HG03432 (cell line): ENCODE data around the gene ANKRD44.

Experiments
- ATAC-seq: cut with Tn5 transposase; IDR thresholded peaks from one replicate; pipeline ENCODE4 v1.9.1; 2021; ENCODE audit warnings: mild to moderate bottlenecking, moderate library complexity; ENCODE audit not compliant: unreplicated experiment

Gene ANKRD44

GRCh38 chr2:197293252-197294007 is 17.1 kb downstream of the ANKRD44 start:
- ATAC-seq, result peak; percentile 46

- peak; percentile 34 for ATAC-seq
Observed at GRCh38 chr2:197292619-197293018, 18.0 kb downstream of the ANKRD44 start.

- ATAC-seq, result peak; percentile 27
Observed at GRCh38 chr2:197287596-197287932, 23.0 kb downstream of the ANKRD44 start.

- ATAC-seq, result peak; percentile 97
Observed at GRCh38 chr2:197286805-197287595, 23.6 kb downstream of the ANKRD44 start.

- ATAC-seq, result no peak
Observed at GRCh38 chr2:197285361-197285760, 25.2 kb downstream of the ANKRD44 start.

- ATAC-seq, result no peak
Observed at GRCh38 chr2:197284956-197285355, 25.6 kb downstream of the ANKRD44 start.

- ATAC-seq, result no peak
Observed at GRCh38 chr2:197281421-197281820, 29.2 kb downstream of the ANKRD44 start.

- ATAC-seq, result peak; percentile 77
Observed at GRCh38 chr2:197280015-197280702, 30.4 kb downstream of the ANKRD44 start.

- ATAC-seq, result no peak
Observed at GRCh38 chr2:197278799-197279763, 31.5 kb downstream of the ANKRD44 start.

GRCh38 chr2:197277794-197278193 is 32.8 kb downstream of the ANKRD44 start:
- ATAC-seq, result no peak

- ATAC-seq, result no peak
Observed at GRCh38 chr2:197276156-197276555, 34.4 kb downstream of the ANKRD44 start.

- no peak for ATAC-seq
Observed at GRCh38 chr2:197274937-197275336, 35.6 kb downstream of the ANKRD44 start.

- no peak for ATAC-seq
Observed at GRCh38 chr2:197274349-197274748, 36.2 kb downstream of the ANKRD44 start.

- ATAC-seq, result no peak
Observed at GRCh38 chr2:197273485-197273884, 37.1 kb downstream of the ANKRD44 start.

- ATAC-seq, result no peak
Observed at GRCh38 chr2:197270601-197271000, 40.0 kb downstream of the ANKRD44 start.

- no peak for ATAC-seq
Observed at GRCh38 chr2:197269815-197270214, 40.8 kb downstream of the ANKRD44 start.

GRCh38 chr2:197268786-197269584 is 41.6 kb downstream of the ANKRD44 start:
- ATAC-seq, result peak; percentile 76

GRCh38 chr2:197266477-197266876 is 44.1 kb downstream of the ANKRD44 start:
- no peak for ATAC-seq

- ATAC-seq, result no peak
Observed at GRCh38 chr2:197265924-197266323, 44.7 kb downstream of the ANKRD44 start.

GRCh38 chr2:197265036-197265435 is 45.5 kb downstream of the ANKRD44 start:
- ATAC-seq, result no peak
